ENCODE results near the gene NEK7.
"Not testable (repeated sequence)": the region's sequence is repeated elsewhere in the genome, so short reads cannot be mapped to it uniquely, and the experiment has no call there.

Gene NEK7

GRCh38 chr1:198298640-198299039 is 141.8 kb downstream of the NEK7 start:
- no peak for DNase-seq

GRCh38 chr1:198300451-198300850 is 143.7 kb downstream of the NEK7 start:
- DNase-seq = no peak

- no peak for DNase-seq
Measured at GRCh38 chr1:198304431-198304830, 147.6 kb downstream of the NEK7 start.

- DNase-seq = not testable (repeated sequence)
Measured at GRCh38 chr1:198314817-198315216, 158.0 kb downstream of the NEK7 start.

- DNase-seq = not testable (repeated sequence)
Measured at GRCh38 chr1:198315331-198315730, 158.5 kb downstream of the NEK7 start.

GRCh38 chr1:198316546-198317100 is 159.8 kb downstream of the NEK7 start:
- no peak for DNase-seq

GRCh38 chr1:198318085-198318484 is 161.3 kb downstream of the NEK7 start:
- DNase-seq = no peak

- no peak for DNase-seq
Measured at GRCh38 chr1:198320759-198321158, 164.0 kb downstream of the NEK7 start.

- DNase-seq = no peak
Measured at GRCh38 chr1:198326232-198326631, 169.4 kb downstream of the NEK7 start.

- DNase-seq = no peak
Measured at GRCh38 chr1:198326915-198327314, 170.1 kb downstream of the NEK7 start.

GRCh38 chr1:198328458-198329032 is 171.7 kb downstream of the NEK7 start:
- DNase-seq = no peak

GRCh38 chr1:198330982-198331615 is 174.3 kb downstream of the NEK7 start:
- no peak for DNase-seq

- no peak for DNase-seq
Measured at GRCh38 chr1:198333744-198334143, 176.9 kb downstream of the NEK7 start.

- DNase-seq = no peak
Measured at GRCh38 chr1:198335663-198336062, 178.9 kb downstream of the NEK7 start.

GRCh38 chr1:198337886-198338285 is 181.1 kb downstream of the NEK7 start:
- no peak for DNase-seq

- no peak for DNase-seq
Measured at GRCh38 chr1:198340139-198340538, 183.3 kb downstream of the NEK7 start.

- no peak for DNase-seq
Measured at GRCh38 chr1:198346178-198346577, 189.4 kb downstream of the NEK7 start.

GRCh38 chr1:198350456-198350855 is 193.7 kb downstream of the NEK7 start:
- no peak for DNase-seq

- DNase-seq = no peak
Measured at GRCh38 chr1:198352975-198353695, 196.3 kb downstream of the NEK7 start.

GRCh38 chr1:198357937-198358336 is 201.1 kb downstream of the NEK7 start:
- no peak for DNase-seq

GRCh38 chr1:198359024-198359653 is 202.3 kb downstream of the NEK7 start:
- no peak for DNase-seq

- no peak for DNase-seq
Measured at GRCh38 chr1:198360208-198360729, 203.5 kb downstream of the NEK7 start.

- DNase-seq = no peak
Measured at GRCh38 chr1:198361237-198361767, 204.5 kb downstream of the NEK7 start.

Data from NCI-H2171 treated with DMSO at 0.1 percent for 48 hours (cell line).